ENCODE data around the gene KLHL3.
"Not testable (repeated sequence)": the region's sequence is repeated elsewhere in the genome, so short reads cannot be mapped to it uniquely, and the experiment has no call there.

Gene KLHL3

GRCh38 chr5:137735555-137736284 lies at the start of gene KLHL3:
Gene KLHL3, minus strand, starts transcription at chr5:137736089. Its CDS starts 443 bp downstream, at chr5:137735646.
- Histone ChIP-seq H3K27ac (no peak within 1 kb of the TSS), H3K4me3 (no peak within 1 kb of the TSS), H3K9me3 (ENCODE audit: low read depth, low read length) (no peaks in the 10 kb centered on the region), H3K36me3 (ENCODE audit: insufficient read depth, low read length) (no peaks in the 10 kb centered on the region), H3K9ac (ENCODE audit: insufficient read length) (no peak within 1 kb of the TSS)
- DNase-seq (ENCODE audit: low read depth, low spot score) = no peak
- TF ChIP-seq FOXP2 (optimal IDR thresholded peaks at IDR 0.05; ENCODE audit: control extremely low read depth, extremely low read length, insufficient read depth) (no peak), POLR2AphosphoS5 (IDR thresholded peaks at IDR 0.05; ENCODE audit: borderline replicate concordance, low read depth, low read length) (no peak), EZH2 (IDR thresholded peaks at IDR 0.05) (no peak)

- no peak overlapping the region for H3K27ac ChIP-seq
- H3K9me3 ChIP-seq (ENCODE audit: low read depth, low read length) = no peaks in the 10 kb centered on the region
- no peak for DNase-seq (ENCODE audit: low read depth, low spot score)
- no peak overlapping the region for H3K4me3 ChIP-seq
- no peak for TF ChIP-seq FOXP2 (optimal IDR thresholded peaks at IDR 0.05; ENCODE audit: control extremely low read depth, extremely low read length, insufficient read depth)
- no peak for TF ChIP-seq POLR2AphosphoS5 (IDR thresholded peaks at IDR 0.05; ENCODE audit: borderline replicate concordance, low read depth, low read length)
- no peak for TF ChIP-seq EZH2 (IDR thresholded peaks at IDR 0.05)
- no peaks in the 10 kb centered on the region for H3K36me3 ChIP-seq (ENCODE audit: insufficient read depth, low read length)
- H3K9ac ChIP-seq (ENCODE audit: insufficient read length) = no peak overlapping the region
Measured at GRCh38 chr5:137782984-137783536, 47.2 kb upstream of the KLHL3 start.

- no peak overlapping the region for H3K9ac ChIP-seq (ENCODE audit: insufficient read length)
- no peaks in the 10 kb centered on the region for H3K36me3 ChIP-seq (ENCODE audit: insufficient read depth, low read length)
- TF ChIP-seq POLR2AphosphoS5 (IDR thresholded peaks at IDR 0.05; ENCODE audit: borderline replicate concordance, low read depth, low read length) (no peak), FOXP2 (optimal IDR thresholded peaks at IDR 0.05; ENCODE audit: control extremely low read depth, extremely low read length, insufficient read depth) (no peak), EZH2 (IDR thresholded peaks at IDR 0.05) (no peak)
- H3K27ac ChIP-seq = no peak overlapping the region
- H3K9me3 ChIP-seq (ENCODE audit: low read depth, low read length) = no peaks in the 10 kb centered on the region
- H3K4me3 ChIP-seq = no peak overlapping the region
- DNase-seq (ENCODE audit: low read depth, low spot score) = no peak
Measured at GRCh38 chr5:137782055-137782454, 46.2 kb upstream of the KLHL3 start.

- Histone ChIP-seq H3K27ac (no peak overlapping the region), H3K36me3 (ENCODE audit: insufficient read depth, low read length) (no peaks in the 10 kb centered on the region), H3K9me3 (ENCODE audit: low read depth, low read length) (no peaks in the 10 kb centered on the region), H3K4me3 (no peak overlapping the region), H3K9ac (ENCODE audit: insufficient read length) (no peak overlapping the region)
- no peak for TF ChIP-seq FOXP2 (optimal IDR thresholded peaks at IDR 0.05; ENCODE audit: control extremely low read depth, extremely low read length, insufficient read depth)
- no peak for TF ChIP-seq EZH2 (IDR thresholded peaks at IDR 0.05)
- TF ChIP-seq POLR2AphosphoS5 (IDR thresholded peaks at IDR 0.05; ENCODE audit: borderline replicate concordance, low read depth, low read length) = no peak
- DNase-seq (ENCODE audit: low read depth, low spot score) = peak; percentile 14
Measured at GRCh38 chr5:137778772-137779564, 43.1 kb upstream of the KLHL3 start.

- H3K9me3 ChIP-seq (ENCODE audit: low read depth, low read length); H3K9ac ChIP-seq (ENCODE audit: insufficient read length); H3K4me3 ChIP-seq; H3K27ac ChIP-seq; DNase-seq (ENCODE audit: low read depth, low spot score); H3K36me3 ChIP-seq (ENCODE audit: insufficient read depth, low read length): not testable (repeated sequence)
Measured at GRCh38 chr5:137767937-137768336, 32.0 kb upstream of the KLHL3 start.

- no peak overlapping the region for H3K4me3 ChIP-seq
- no peaks in the 10 kb centered on the region for H3K36me3 ChIP-seq (ENCODE audit: insufficient read depth, low read length)
- H3K9me3 ChIP-seq (ENCODE audit: low read depth, low read length) = no peaks in the 10 kb centered on the region
- TF ChIP-seq POLR2AphosphoS5 (IDR thresholded peaks at IDR 0.05; ENCODE audit: borderline replicate concordance, low read depth, low read length) = no peak
- TF ChIP-seq EZH2 (IDR thresholded peaks at IDR 0.05) = no peak
- no peak for TF ChIP-seq FOXP2 (optimal IDR thresholded peaks at IDR 0.05; ENCODE audit: control extremely low read depth, extremely low read length, insufficient read depth)
- H3K27ac ChIP-seq = no peak overlapping the region
- no peak overlapping the region for H3K9ac ChIP-seq (ENCODE audit: insufficient read length)
- DNase-seq (ENCODE audit: low read depth, low spot score) = no peak
Measured at GRCh38 chr5:137761566-137761965, 25.7 kb upstream of the KLHL3 start.

- DNase-seq (ENCODE audit: low read depth, low spot score) = no peak
- H3K9ac ChIP-seq (ENCODE audit: insufficient read length) = no peak overlapping the region
- no peaks in the 10 kb centered on the region for H3K9me3 ChIP-seq (ENCODE audit: low read depth, low read length)
- H3K36me3 ChIP-seq (ENCODE audit: insufficient read depth, low read length) = no peaks in the 10 kb centered on the region
- no peak overlapping the region for H3K27ac ChIP-seq
- TF ChIP-seq FOXP2 (optimal IDR thresholded peaks at IDR 0.05; ENCODE audit: control extremely low read depth, extremely low read length, insufficient read depth) (no peak), POLR2AphosphoS5 (IDR thresholded peaks at IDR 0.05; ENCODE audit: borderline replicate concordance, low read depth, low read length) (no peak), EZH2 (IDR thresholded peaks at IDR 0.05) (no peak)
- no peak overlapping the region for H3K4me3 ChIP-seq
Measured at GRCh38 chr5:137760719-137761516, 25.0 kb upstream of the KLHL3 start.

GRCh38 chr5:137760294-137760693 lies 24.4 kb upstream of the KLHL3 start:
- no peak overlapping the region for H3K27ac ChIP-seq

More at GRCh38 chr5:137760294-137760693, 24.4 kb upstream of the KLHL3 start:
- H3K9me3 ChIP-seq (ENCODE audit: low read depth, low read length) = no peaks in the 10 kb centered on the region
- H3K4me3 ChIP-seq = no peak overlapping the region
- no peak for DNase-seq (ENCODE audit: low read depth, low spot score)
- H3K9ac ChIP-seq (ENCODE audit: insufficient read length) = no peak overlapping the region
- TF ChIP-seq POLR2AphosphoS5 (IDR thresholded peaks at IDR 0.05; ENCODE audit: borderline replicate concordance, low read depth, low read length) = no peak
- TF ChIP-seq FOXP2 (optimal IDR thresholded peaks at IDR 0.05; ENCODE audit: control extremely low read depth, extremely low read length, insufficient read depth) = no peak
- no peak for TF ChIP-seq EZH2 (IDR thresholded peaks at IDR 0.05)
- no peaks in the 10 kb centered on the region for H3K36me3 ChIP-seq (ENCODE audit: insufficient read depth, low read length)
